HG03039 (cell line): ENCODE results near the gene CA6.
"Not testable (repeated sequence)": the region's sequence is repeated elsewhere in the genome, so short reads cannot be mapped to it uniquely, and the experiment has no call there.

ENCODE experiments used
- ATAC-seq: cut with Tn5 transposase; IDR thresholded peaks from one replicate; pipeline ENCODE4 v1.9.1; 2021; ENCODE audit warnings: mild to moderate bottlenecking, moderate library complexity; ENCODE audit not compliant: unreplicated experiment

Gene CA6

GRCh38 chr1:9004031-9004699 is 58.5 kb downstream of the CA6 start:
- no peak for ATAC-seq

- ATAC-seq: no peak
Observed at GRCh38 chr1:9004700-9005394, 59.2 kb downstream of the CA6 start.

- no peak for ATAC-seq
Observed at GRCh38 chr1:9005395-9005708, 59.7 kb downstream of the CA6 start.

GRCh38 chr1:9006956-9007615 is 61.4 kb downstream of the CA6 start:
- no peak for ATAC-seq

- no peak for ATAC-seq
Observed at GRCh38 chr1:9008236-9008635, 62.6 kb downstream of the CA6 start.

GRCh38 chr1:9009438-9010370 is 64.0 kb downstream of the CA6 start:
- no peak for ATAC-seq

GRCh38 chr1:9010781-9011323 is 65.2 kb downstream of the CA6 start:
- ATAC-seq: no peak

GRCh38 chr1:9013819-9014218 is 68.2 kb downstream of the CA6 start:
- no peak for ATAC-seq

- ATAC-seq: no peak
Observed at GRCh38 chr1:9014475-9015375, 69.1 kb downstream of the CA6 start.

GRCh38 chr1:9016455-9016854 is 70.8 kb downstream of the CA6 start:
- no peak for ATAC-seq

- ATAC-seq: no peak
Observed at GRCh38 chr1:9018333-9018732, 72.7 kb downstream of the CA6 start.

GRCh38 chr1:9019896-9020295 is 74.2 kb downstream of the CA6 start:
- ATAC-seq: no peak

GRCh38 chr1:9020305-9020704 is 74.6 kb downstream of the CA6 start:
- no peak for ATAC-seq

GRCh38 chr1:9022026-9022738 is 76.5 kb downstream of the CA6 start:
- not testable (repeated sequence) for ATAC-seq

GRCh38 chr1:9022773-9023172 is 77.1 kb downstream of the CA6 start:
- ATAC-seq: no peak
